ENCODE data around the gene DDX3Y. TPM values are rescaled to one million over a fixed set of nuclear protein-coding genes. Genes with fewer than 3 reads are reported as not detected.

The DDX3Y gene
- total and polyA plus RNA-seq, 10 of the 15 experiments (the other 5 are each of a cell fraction or from before 2014, with no cell fraction given), result 0.03 to 0.21 TPM; not detected in 8

DNA sequence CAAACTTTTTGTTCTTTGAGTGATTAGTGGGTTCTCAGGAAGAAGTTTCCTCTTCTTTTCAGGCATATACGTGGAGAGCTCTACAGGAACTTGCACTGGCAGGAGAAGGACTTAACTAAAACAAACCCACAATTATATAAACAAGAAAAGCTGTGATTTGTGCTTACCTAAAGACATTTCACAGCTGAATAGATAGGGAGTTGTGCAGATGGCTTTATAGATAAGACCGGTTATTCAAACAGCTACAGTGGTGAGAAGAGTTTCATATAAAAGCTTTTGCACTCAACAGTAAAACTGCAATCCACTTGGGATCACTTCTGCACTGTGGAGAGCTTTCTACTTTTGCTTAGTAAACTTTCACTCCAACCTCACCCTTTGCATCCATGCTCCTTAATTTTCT is 6.1 kb upstream of the DDX3Y start (continued):
- TF ChIP-seq, protein P1, sequence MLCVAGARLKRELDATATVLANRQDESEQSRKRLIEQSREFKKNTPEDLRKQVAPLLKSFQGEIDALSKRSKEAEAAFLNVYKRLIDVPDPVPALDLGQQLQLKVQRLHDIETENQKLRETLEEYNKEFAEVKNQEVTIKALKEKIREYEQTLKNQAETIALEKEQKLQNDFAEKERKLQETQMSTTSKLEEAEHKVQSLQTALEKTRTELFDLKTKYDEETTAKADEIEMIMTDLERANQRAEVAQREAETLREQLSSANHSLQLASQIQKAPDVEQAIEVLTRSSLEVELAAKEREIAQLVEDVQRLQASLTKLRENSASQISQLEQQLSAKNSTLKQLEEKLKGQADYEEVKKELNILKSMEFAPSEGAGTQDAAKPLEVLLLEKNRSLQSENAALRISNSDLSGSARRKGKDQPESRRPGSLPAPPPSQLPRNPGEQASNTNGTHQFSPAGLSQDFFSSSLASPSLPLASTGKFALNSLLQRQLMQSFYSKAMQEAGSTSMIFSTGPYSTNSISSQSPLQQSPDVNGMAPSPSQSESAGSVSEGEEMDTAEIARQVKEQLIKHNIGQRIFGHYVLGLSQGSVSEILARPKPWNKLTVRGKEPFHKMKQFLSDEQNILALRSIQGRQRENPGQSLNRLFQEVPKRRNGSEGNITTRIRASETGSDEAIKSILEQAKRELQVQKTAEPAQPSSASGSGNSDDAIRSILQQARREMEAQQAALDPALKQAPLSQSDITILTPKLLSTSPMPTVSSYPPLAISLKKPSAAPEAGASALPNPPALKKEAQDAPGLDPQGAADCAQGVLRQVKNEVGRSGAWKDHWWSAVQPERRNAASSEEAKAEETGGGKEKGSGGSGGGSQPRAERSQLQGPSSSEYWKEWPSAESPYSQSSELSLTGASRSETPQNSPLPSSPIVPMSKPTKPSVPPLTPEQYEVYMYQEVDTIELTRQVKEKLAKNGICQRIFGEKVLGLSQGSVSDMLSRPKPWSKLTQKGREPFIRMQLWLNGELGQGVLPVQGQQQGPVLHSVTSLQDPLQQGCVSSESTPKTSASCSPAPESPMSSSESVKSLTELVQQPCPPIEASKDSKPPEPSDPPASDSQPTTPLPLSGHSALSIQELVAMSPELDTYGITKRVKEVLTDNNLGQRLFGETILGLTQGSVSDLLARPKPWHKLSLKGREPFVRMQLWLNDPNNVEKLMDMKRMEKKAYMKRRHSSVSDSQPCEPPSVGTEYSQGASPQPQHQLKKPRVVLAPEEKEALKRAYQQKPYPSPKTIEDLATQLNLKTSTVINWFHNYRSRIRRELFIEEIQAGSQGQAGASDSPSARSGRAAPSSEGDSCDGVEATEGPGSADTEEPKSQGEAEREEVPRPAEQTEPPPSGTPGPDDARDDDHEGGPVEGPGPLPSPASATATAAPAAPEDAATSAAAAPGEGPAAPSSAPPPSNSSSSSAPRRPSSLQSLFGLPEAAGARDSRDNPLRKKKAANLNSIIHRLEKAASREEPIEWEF (IDR thresholded peaks at IDR 0.05; ENCODE audit: insufficient replicate concordance, low read depth, low read length), result no peak
- TF ChIP-seq CREM (IDR thresholded peaks at IDR 0.05; ENCODE audit: low read depth), result no peak

DNA sequence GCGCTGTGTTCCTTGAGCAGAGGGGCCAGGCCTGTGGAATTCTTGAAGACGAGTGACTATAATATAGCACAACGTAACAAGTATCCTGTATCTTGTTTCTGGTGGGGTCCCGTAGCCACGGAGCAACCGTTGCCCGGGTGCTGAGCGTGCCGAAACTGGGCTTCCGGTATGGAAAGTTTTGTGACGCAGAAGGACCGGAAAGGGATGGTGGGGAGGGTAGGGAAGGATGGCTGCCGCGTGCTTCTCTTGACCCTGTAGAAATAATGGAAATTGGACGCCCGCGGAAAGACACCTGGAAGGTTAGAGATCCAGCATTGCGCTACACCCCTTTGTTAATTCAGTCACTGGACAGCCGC is 827 bp downstream of the DDX3Y start:
- Histone ChIP-seq H3K9ac (ENCODE audit: control insufficient read depth, insufficient read depth, low read length) (no peak overlapping the region), H2AFZ (ENCODE audit: control insufficient read depth, low read depth, low read length) (no peak overlapping the region), H3K4me3 (no peak overlapping the region), H3K27ac (ENCODE audit: control insufficient read depth, insufficient read depth) (no peak overlapping the region), H3K4me1 (ENCODE audit: control insufficient read depth, insufficient read depth, low read length) (no peaks in the 10 kb centered on the region), H4K20me1 (ENCODE audit: control insufficient read depth, insufficient read depth) (no peaks in the 10 kb centered on the region), H3K9me3 (replicated peaks; ENCODE audit: control insufficient read depth, insufficient read depth, low read length) (no peaks in the 10 kb centered on the region), H3K27me3 (replicated peaks in 1 of 2; ENCODE audit: control insufficient read depth in 2 of 2, insufficient read depth in 2 of 2, low read length in 1 of 2) (no peaks in the 10 kb centered on the region), H3K36me3 (ENCODE audit: control insufficient read depth in 2 of 2, insufficient read depth in 2 of 2, low read length in 1 of 2) (no peaks in the 10 kb centered on the region), H3K79me2 (ENCODE audit: control insufficient read depth, insufficient read depth, low read length) (no peaks in the 10 kb centered on the region), H3K4me2 (ENCODE audit: control insufficient read depth, insufficient read depth) (no peak overlapping the region)
- no peak for TF ChIP-seq MXI1 (IDR thresholded peaks at IDR 0.05; ENCODE audit: low read depth, low read length)
- TF ChIP-seq ETV6 (conservative IDR thresholded peaks at IDR 0.05 in 1 of 2, IDR thresholded peaks at IDR 0.05 in 1 of 2; ENCODE audit: borderline replicate concordance in 1 of 2, low read depth in 1 of 2), result no peak
- no peak for TF ChIP-seq JUNB (IDR thresholded peaks at IDR 0.05)
- no peak for TF ChIP-seq SREBF1 (IDR thresholded peaks at IDR 0.05; ENCODE audit: low read length)
- TF ChIP-seq MEF2B (IDR thresholded peaks at IDR 0.05; ENCODE audit: partially characterized antibody, poor library complexity, severe bottlenecking), result no peak
- TF ChIP-seq FOXM1 (IDR thresholded peaks at IDR 0.05; ENCODE audit: low read depth, low read length), result no peak
- TF ChIP-seq PAX5 (IDR thresholded peaks at IDR 0.05; ENCODE audit: borderline replicate concordance, low read depth, low read length), result no peak
- no peak for TF ChIP-seq MYB (IDR thresholded peaks at IDR 0.05; ENCODE audit: borderline replicate concordance, low read depth, low read length)
- TF ChIP-seq SPI1 (IDR thresholded peaks at IDR 0.05; ENCODE audit: borderline replicate concordance, insufficient read depth, low read depth, low read length), result no peak
- no peak for TF ChIP-seq ZSCAN29 (IDR thresholded peaks at IDR 0.05)
- no peak for TF ChIP-seq GATAD2B (conservative IDR thresholded peaks at IDR 0.05; ENCODE audit: low read depth)
- TF ChIP-seq MTA3 (IDR thresholded peaks at IDR 0.05; ENCODE audit: borderline replicate concordance, low read length), result no peak
- no peak for TF ChIP-seq MEF2A (IDR thresholded peaks at IDR 0.05; ENCODE audit: insufficient read depth, low read depth, low read length)
- TF ChIP-seq CREB1 (IDR thresholded peaks at IDR 0.05; ENCODE audit: low read depth), result no peak
- TF ChIP-seq BMI1 (IDR thresholded peaks at IDR 0.05; ENCODE audit: borderline replicate concordance), result no peak
- TF ChIP-seq NRF1 (conservative IDR thresholded peaks at IDR 0.05; ENCODE audit: low read depth, low read length), result no peak
- TF ChIP-seq RBBP5 (conservative IDR thresholded peaks at IDR 0.05), result no peak
- WGBS (ENCODE audit: insufficient coverage, insufficient replicate concordance, low lambda C conversion rate, missing lambda C conversion rate), result no CpG with 5 or more reads among the region's 19 CpGs
- in situ Hi-C loops (cut with MboI) (no loop called here), intact Hi-C loops (cut with micrococcal nuclease; ENCODE audit: unreplicated experiment) (no loop called here)
- ChIA-PET SMC1A (ENCODE audit: uncharacterized antibody, unreplicated experiment) (no interaction called here), CTCF (no interaction called here), RAD21 (ENCODE audit: unreplicated experiment) (no interaction called here), POLR2A (no interaction called here)
- DNase-seq (ENCODE audit: low read depth, low spot score), result no peak
- ATAC-seq, result no peak
- no peak for FAIRE-seq
- BruUV-seq (replicated peaks), result no TSS peak

Data from GM12878 (cell line).